Ovary (tissue), 9 donors: ENCODE data around the gene FOXN1. TPM values are rescaled to one million over a fixed set of nuclear protein-coding genes. Genes with fewer than 3 reads are reported as not detected.

ENCODE experiments used
- DNase-seq, 5 donors: peaks; one replicate each; pipeline ENCODE4 v3.0.0-alpha.2; 2019 to 2020
- H3K27ac ChIP-seq, 2 donors: fragments of 200-600 bp; one replicate each; pipeline versions ENCODE4 v1.5.1 to v1.8.0; 2019 to 2022
- H3K27me3 ChIP-seq: fragments of 200-600 bp; one replicate; pipeline ENCODE4 v1.8.0; 2022
- H3K36me3 ChIP-seq: fragments of 200-600 bp; sonication (generic); one replicate; pipeline ENCODE4 v1.5.1; 2019
- H3K4me1 ChIP-seq: one replicate; pipeline ENCODE4 v1.8.1; 2013; ENCODE audit warnings: mild to moderate bottlenecking, moderate library complexity; ENCODE audit not compliant: insufficient read depth
- H3K4me3 ChIP-seq: fragments of 200-600 bp; sonication (generic); one replicate; pipeline ENCODE4 v1.5.1; 2017
- H3K9me3 ChIP-seq, 2 donors: fragments of 200-600 bp in 1 of 2; sonication (generic) in 1 of 2; one replicate each; pipeline versions ENCODE4 v1.5.1 to v1.8.1; 2013 to 2019; ENCODE audit warnings: mild to moderate bottlenecking in 1 of 2, moderate library complexity in 1 of 2
- CTCF ChIP-seq, 3 donors: fragments of 450-650 bp in 2 of 3; fragments of 200-600 bp in 1 of 3; IDR thresholded peaks; one replicate each; pipeline versions ENCODE4 v1.5.1 to v1.8.0; 2016 to 2022; ENCODE audit warnings: antibody characterized with exemption in 3 of 3, mild to moderate bottlenecking in 1 of 3
- EP300 ChIP-seq: sonication (generic); formaldehyde crosslinking; IDR thresholded peaks from one replicate; pipeline ENCODE4 v1.6.1; 2017; ENCODE audit warnings: antibody characterized with exemption
- POLR2A ChIP-seq: fragments of 450-650 bp; IDR thresholded peaks from one replicate; pipeline ENCODE4 v1.6.1; 2017; ENCODE audit warnings: antibody characterized with exemption, mild to moderate bottlenecking, moderate library complexity
- WGBS, 3 donors: extraction: QIAGEN DNeasy Blood & Tissue Kit in 1 of 3; methylation state at CpG; one replicate each; pipeline versions ENCODE4 v1.1.5 to v1.1.7; 2013 to 2017; 5-methylcytosine and 5-hydroxymethylcytosine counted together
- intact Hi-C, 4 donors: fragments of 100-400 bp; cut with DNase I; formaldehyde crosslinking; loops; one replicate each; pipeline versions ENCODE4 v1.11.0 to v1.15.1; 2022 to 2023
- polyA plus RNA-seq, 2 donors: library from polyadenylated mRNA; stranded (reverse); fragments of 200-250 nt in 1 of 2; fragments of 350-450 nt in 1 of 2; fragmentation: Illumina TruSeq in 1 of 2; extraction: RNeasy Lipid Tissue Mini Kit (QIAGEN cat#74804) in 1 of 2; gene quantifications; one replicate each; pipeline ENCODE4 v1.2.3, GENCODE V29; 2013 to 2014
- total RNA-seq, 7 donors: library from RNA; depleted of rRNA in 2 of 7; stranded (reverse); fragments of >200 nt in 2 of 7; fragmentation: NEBNext Ultra II Directional in 3 of 7; extraction: Animal tissue kit (Norgen Biotek cat#: 25700) in 3 of 7; gene quantifications; one replicate each; pipeline versions ENCODE4 v1.1.0 to v1.2.4, GENCODE V29; 2016 to 2023
- donor health status: DM: no; HTN: no; CAD: no; lungs with moderate emphysema.
- donor health status: DM: no; HTN: no; CAD: no.
- donor health status: Bipolar disorder and iron deficiency.
- donor health status: DM: yes; HTN: yes; CAD: no.
- donor health status: DM: no; HTN: no; CAD: no.
- donor health status: DM: yes; HTN: yes; CAD: no.

Gene FOXN1
- total and polyA plus RNA-seq, 9 donors = not detected

- TF ChIP-seq CTCF (IDR thresholded peaks at IDR 0.05) = no peak
- TF ChIP-seq EP300 = no peak
- no peak for TF ChIP-seq POLR2A
- no peak for DNase-seq
- intact Hi-C loops = loop anchor here in 1 of 4 donors (5.0 kb wide), 1 partner anchor 285 kb away; no protein-coding TSS in a partner anchor
- Histone ChIP-seq H3K4me3 (no peak overlapping the region), H3K36me3 (no peaks in the 10 kb centered on the region), H3K27me3 (no peaks in the 10 kb centered on the region), H3K4me1 (no peaks in the 10 kb centered on the region), H3K27ac (no peak overlapping the region), H3K9me3 (no peaks in the 10 kb centered on the region)
- 14 to 23% (median 20%) methylated on average over 20 to 24 of the region's 24 CpGs for WGBS, 3 donors
Observed at GRCh38 chr17:28507567-28508203, 1.5 kb downstream of the FOXN1 start.

- no peak for DNase-seq
- no peaks in the 10 kb centered on the region for H3K9me3 ChIP-seq
- TF ChIP-seq POLR2A (no peak), EP300 (no peak), CTCF (IDR thresholded peaks at IDR 0.05) (no peak)
- WGBS, 3 donors = 43 to 59% (median 44%) methylated on average over 10 to 11 of the region's 11 CpGs
- intact Hi-C loops = loop anchor here in 1 of 4 donors (5.0 kb wide), 1 partner anchor 284 kb away; no protein-coding TSS in a partner anchor
- H3K4me3 ChIP-seq = no peak overlapping the region
- no peak overlapping the region for H3K27ac ChIP-seq
- no peaks in the 10 kb centered on the region for H3K27me3 ChIP-seq
- no peaks in the 10 kb centered on the region for H3K4me1 ChIP-seq
- H3K36me3 ChIP-seq = no peaks in the 10 kb centered on the region
Observed at GRCh38 chr17:28508211-28508724, 2.1 kb downstream of the FOXN1 start.

GRCh38 chr17:28509789-28510188, 3.6 kb downstream of the FOXN1 start:
- Histone ChIP-seq H3K4me1 (no peaks in the 10 kb centered on the region), H3K27ac (no peak overlapping the region), H3K9me3 (no peaks in the 10 kb centered on the region), H3K4me3 (no peak overlapping the region), H3K36me3 (no peaks in the 10 kb centered on the region), H3K27me3 (no peaks in the 10 kb centered on the region)
- 67 to 81% (median 70%) methylated on average over 7 of the region's 7 CpGs for WGBS, 3 donors
- no peak for TF ChIP-seq POLR2A
- TF ChIP-seq CTCF (IDR thresholded peaks at IDR 0.05) = no peak
- no peak for TF ChIP-seq EP300
- no peak for DNase-seq
- intact Hi-C loops = loop anchor here in 1 of 4 donors (5.0 kb wide), 1 partner anchor 283 kb away; no protein-coding TSS in a partner anchor

GRCh38 chr17:28511858-28512461, 5.8 kb downstream of the FOXN1 start:
- Histone ChIP-seq H3K27me3 (no peaks in the 10 kb centered on the region), H3K4me1 (no peaks in the 10 kb centered on the region), H3K4me3 (no peak overlapping the region), H3K36me3 (no peaks in the 10 kb centered on the region), H3K9me3 (no peaks in the 10 kb centered on the region), H3K27ac (no peak overlapping the region)
- no peak for DNase-seq
- TF ChIP-seq POLR2A (no peak), CTCF (IDR thresholded peaks at IDR 0.05) (no peak)
- 68 to 74% (median 71%) methylated on average over 3 of the region's 3 CpGs for WGBS, 3 donors
- intact Hi-C loops = no loop called here
